ENCODE results near the gene FAM180A. TPM values are rescaled to one million over a fixed set of nuclear protein-coding genes. Genes with fewer than 3 reads are reported as not detected.

Gene FAM180A
- total RNA-seq, 1 experiment from 2014 or later, result not detected

- intact Hi-C loops (cut with micrococcal nuclease), result no loop called here
Measured at GRCh38 chr7:135687466-135687865, 61.1 kb downstream of the FAM180A start.

GRCh38 chr7:135685306-135686084 is 63.1 kb downstream of the FAM180A start:
- ChIA-PET POLR2A (ENCODE audit: unreplicated experiment) (no interaction called here), CTCF (no interaction called here)
- BruUV-seq (replicated peaks), result no TSS peak
- DNase-seq, result no peak
- H3F3A ChIP-seq (ENCODE audit: low read length, unreplicated experiment), result no peaks in the 10 kb centered on the region
- H2AFZ ChIP-seq (ENCODE audit: low read length), result no peak overlapping the region
- no peaks in the 10 kb centered on the region for H3K27me3 ChIP-seq (ENCODE audit: low read length)
- H3K9ac ChIP-seq (ENCODE audit: low read length), result no peak overlapping the region
- H3K79me2 ChIP-seq (ENCODE audit: low read length), result no peaks in the 10 kb centered on the region
- intact Hi-C loops (cut with micrococcal nuclease), result no loop called here
- no peak overlapping the region for H3K4me2 ChIP-seq (ENCODE audit: low read length)
- H3K9me3 ChIP-seq (ENCODE audit: low read length), result no peaks in the 10 kb centered on the region
- peak; percentile 29; the same call in 1 of the 2 replicates for ATAC-seq
- no peaks in the 10 kb centered on the region for H4K20me1 ChIP-seq (ENCODE audit: low read length)
- TF ChIP-seq EZH2phosphoT487 (IDR thresholded peaks at IDR 0.05; ENCODE audit: borderline replicate concordance, low read length), result no peak
- no peaks in the 10 kb centered on the region for H3K36me3 ChIP-seq (ENCODE audit: low read depth, low read length)
- no peak overlapping the region for H3K27ac ChIP-seq (ENCODE audit: low read length)
- no peaks in the 10 kb centered on the region for H3K9me2 ChIP-seq (replicated peaks; ENCODE audit: low read length)
- H3K4me1 ChIP-seq (ENCODE audit: insufficient read depth, low read length), result no peaks in the 10 kb centered on the region
- H3K4me3 ChIP-seq (ENCODE audit: low read length), result no peak overlapping the region

More at GRCh38 chr7:135687466-135687865, 61.1 kb downstream of the FAM180A start:
- no peak overlapping the region for H3K4me3 ChIP-seq (ENCODE audit: low read length)
- no peaks in the 10 kb centered on the region for H4K20me1 ChIP-seq (ENCODE audit: low read length)
- H3K27ac ChIP-seq (ENCODE audit: low read length), result no peak overlapping the region
- H3F3A ChIP-seq (ENCODE audit: low read length, unreplicated experiment), result no peaks in the 10 kb centered on the region
- DNase-seq (no peak), ATAC-seq (no peak)
- TF ChIP-seq EZH2phosphoT487 (IDR thresholded peaks at IDR 0.05; ENCODE audit: borderline replicate concordance, low read length) (no peak), EZH2 (IDR thresholded peaks at IDR 0.05; ENCODE audit: low read length, unreplicated experiment) (no peak), CTCF (conservative IDR thresholded peaks at IDR 0.05; ENCODE audit: low read depth, low read length) (no peak)
- H3K4me1 ChIP-seq (ENCODE audit: insufficient read depth, low read length), result no peaks in the 10 kb centered on the region
- no peak overlapping the region for H3K9ac ChIP-seq (ENCODE audit: low read length)
- H3K27me3 ChIP-seq (ENCODE audit: low read length), result no peaks in the 10 kb centered on the region
- H3K9me2 ChIP-seq (replicated peaks; ENCODE audit: low read length), result no peaks in the 10 kb centered on the region
- POLR2A ChIA-PET (ENCODE audit: unreplicated experiment), result no interaction called here
- no peaks in the 10 kb centered on the region for H3K36me3 ChIP-seq (ENCODE audit: low read depth, low read length)
- CTCF ChIA-PET, result interaction anchor here (0.7 kb wide), 1 partner anchor 29 kb away, joined by 3 read pairs; no protein-coding TSS in a partner anchor
- H3K79me2 ChIP-seq (ENCODE audit: low read length), result no peaks in the 10 kb centered on the region
- H3K9me3 ChIP-seq (ENCODE audit: low read length), result no peaks in the 10 kb centered on the region
- no peak overlapping the region for H3K4me2 ChIP-seq (ENCODE audit: low read length)
- BruUV-seq (replicated peaks), result no TSS peak
- no peak overlapping the region for H2AFZ ChIP-seq (ENCODE audit: low read length)

- Histone ChIP-seq H3K79me2 (ENCODE audit: low read length) (no peaks in the 10 kb centered on the region), H3K4me1 (ENCODE audit: insufficient read depth, low read length) (0 out of 2 replicates have a peak, but pooled peaks cover under 1% of the 10 kb centered on the region), H3K9me2 (replicated peaks; ENCODE audit: low read length) (no peaks in the 10 kb centered on the region), H3K4me3 (ENCODE audit: low read length) (no peak overlapping the region), H3K27me3 (ENCODE audit: low read length) (no peaks in the 10 kb centered on the region), H3K36me3 (ENCODE audit: low read depth, low read length) (no peaks in the 10 kb centered on the region), H2AFZ (ENCODE audit: low read length) (no peak overlapping the region), H3K27ac (ENCODE audit: low read length) (no peak overlapping the region), H3K4me2 (ENCODE audit: low read length) (no peak overlapping the region), H3K9me3 (ENCODE audit: low read length) (no peaks in the 10 kb centered on the region), H3F3A (ENCODE audit: low read length, unreplicated experiment) (no peaks in the 10 kb centered on the region), H4K20me1 (ENCODE audit: low read length) (no peaks in the 10 kb centered on the region), H3K9ac (ENCODE audit: low read length) (no peak overlapping the region)
- no peak for DNase-seq
- BruUV-seq (replicated peaks), result no TSS peak
- POLR2A ChIA-PET (ENCODE audit: unreplicated experiment), result no interaction called here
- no peak for ATAC-seq
- CTCF ChIA-PET, result no interaction called here
- TF ChIP-seq CTCF (conservative IDR thresholded peaks at IDR 0.05; ENCODE audit: low read depth, low read length) (no peak), EZH2 (IDR thresholded peaks at IDR 0.05; ENCODE audit: low read length, unreplicated experiment) (no peak), EZH2phosphoT487 (IDR thresholded peaks at IDR 0.05; ENCODE audit: borderline replicate concordance, low read length) (no peak)
- intact Hi-C loops (cut with micrococcal nuclease), result no loop called here
Measured at GRCh38 chr7:135684699-135685098, 63.9 kb downstream of the FAM180A start.

Measured in PC-3 (cell line).